ENCODE results near the gene TLCD4. TPM values are rescaled to one million over a fixed set of nuclear protein-coding genes. Genes with fewer than 3 reads are reported as not detected.
"Not testable (repeated sequence)": the region's sequence is repeated elsewhere in the genome, so short reads cannot be mapped to it uniquely, and the experiment has no call there.

Gene TLCD4
- total RNA-seq, 1 experiment from 2014 or later = 2.0 TPM

- H3K4me1 Mint-ChIP-seq = peaks cover 18% of the 10 kb centered on the region
- CTCF ChIA-PET = no interaction called here
- TF ChIP-seq FOXJ3 (CRISPR knock-in tag; IDR thresholded peaks at IDR 0.05; ENCODE audit: borderline replicate concordance) = no peak
- no peak for TF ChIP-seq ZNF121 (CRISPR knock-in tag; IDR thresholded peaks at IDR 0.05)
- no peak for TF ChIP-seq CREB1 (CRISPR knock-in tag; IDR thresholded peaks at IDR 0.05)
- no peak for TF ChIP-seq ATF2 (CRISPR knock-in tag; IDR thresholded peaks at IDR 0.05; ENCODE audit: borderline replicate concordance, low read depth)
- TF ChIP-seq MLX (CRISPR knock-in tag; IDR thresholded peaks at IDR 0.05) = no peak
- no peak for TF ChIP-seq ZNF425 (CRISPR knock-in tag; conservative IDR thresholded peaks at IDR 0.05)
- no peak for TF ChIP-seq ELF4 (CRISPR knock-in tag; IDR thresholded peaks at IDR 0.05; ENCODE audit: low read depth)
- no peak for TF ChIP-seq CTCF (IDR thresholded peaks at IDR 0.05)
- no peak for TF ChIP-seq STAT6 (CRISPR knock-in tag; conservative IDR thresholded peaks at IDR 0.05; ENCODE audit: low read depth)
- TF ChIP-seq CREM (CRISPR knock-in tag; IDR thresholded peaks at IDR 0.05) = no peak
- TF ChIP-seq USF2 (CRISPR knock-in tag; IDR thresholded peaks at IDR 0.05) = no peak
- no peak for TF ChIP-seq ZBTB21 (CRISPR knock-in tag; IDR thresholded peaks at IDR 0.05; ENCODE audit: borderline replicate concordance)
- TF ChIP-seq EMX1 (CRISPR knock-in tag; IDR thresholded peaks at IDR 0.05) = no peak
- TF ChIP-seq ZNF317 (CRISPR knock-in tag; IDR thresholded peaks at IDR 0.05; ENCODE audit: borderline replicate concordance, low read depth) = no peak
- TF ChIP-seq MXD4 (CRISPR knock-in tag; IDR thresholded peaks at IDR 0.05; ENCODE audit: borderline replicate concordance) = no peak
Observed at GRCh38 chr1:95089650-95090287, 27.4 kb upstream of the TLCD4 start.

GRCh38 chr1:95091290-95091689 is 25.9 kb upstream of the TLCD4 start:
- H3K27ac Mint-ChIP-seq; H3K27me3 Mint-ChIP-seq (ENCODE audit: low read depth); ATAC-seq; DNase-seq (ENCODE audit: low spot score); CTCF ChIA-PET; H3K4me3 Mint-ChIP-seq; POLR2A ChIA-PET; H3K4me1 Mint-ChIP-seq; H3K36me3 Mint-ChIP-seq: not testable (repeated sequence)
- peaks cover 26% of the 10 kb centered on the region for H3K9me3 Mint-ChIP-seq

More at GRCh38 chr1:95089650-95090287, 27.4 kb upstream of the TLCD4 start:
- Mint-ChIP-seq H3K4me3 (no peak overlapping the region), H3K9me3 (peaks cover 26% of the 10 kb centered on the region), H3K27me3 (ENCODE audit: low read depth) (no peaks in the 10 kb centered on the region), H3K27ac (no peak overlapping the region), H3K36me3 (peaks cover 2% of the 10 kb centered on the region; the same call in 1 of the 2 replicates)
- POLR2A ChIA-PET = no interaction called here
- no peak for DNase-seq (ENCODE audit: low spot score)
- ATAC-seq = no peak

- CTCF ChIA-PET; H3K36me3 Mint-ChIP-seq; H3K27me3 Mint-ChIP-seq (ENCODE audit: low read depth); H3K4me1 Mint-ChIP-seq; DNase-seq (ENCODE audit: low spot score); ATAC-seq; POLR2A ChIA-PET; H3K27ac Mint-ChIP-seq; H3K4me3 Mint-ChIP-seq: not testable (repeated sequence)
- H3K9me3 Mint-ChIP-seq = peaks cover 26% of the 10 kb centered on the region
Observed at GRCh38 chr1:95092891-95093290, 24.3 kb upstream of the TLCD4 start.
